Colonic mucosa (tissue), 4 donors: ENCODE data around the gene MIPEP. TPM values are rescaled to one million over a fixed set of nuclear protein-coding genes. Genes with fewer than 3 reads are reported as not detected.

Experiments
- DNase-seq: peaks from one replicate; pipeline ENCODE4 v3.0.0-alpha.2; 2020
- H3K27ac ChIP-seq: fragments of 200-600 bp; one replicate; pipeline ENCODE4 v1.8.0; 2021
- H3K27me3 ChIP-seq: fragments of 200-600 bp; one replicate; pipeline ENCODE4 v1.8.0; 2021
- H3K36me3 ChIP-seq: fragments of 200-600 bp; one replicate; pipeline ENCODE4 v1.8.0; 2021
- H3K4me1 ChIP-seq: fragments of 200-600 bp; one replicate; pipeline ENCODE4 v1.8.0; 2021; ENCODE audit warnings: mild to moderate bottlenecking
- H3K4me3 ChIP-seq: fragments of 200-600 bp; one replicate; pipeline ENCODE4 v1.8.0; 2021
- H3K9ac ChIP-seq, 2 donors: one replicate each; pipeline ENCODE4 v1.7.0; 2013; ENCODE audit warnings: control low read depth in 2 of 2, low read depth in 2 of 2, low read length in 2 of 2
- H3K9me3 ChIP-seq: fragments of 200-600 bp; one replicate; pipeline ENCODE4 v1.8.0; 2021
- intact Hi-C: fragments of 100-400 bp; cut with DNase I; formaldehyde crosslinking; loops from one replicate; pipeline ENCODE4 v1.14.1; 2022
- total RNA-seq, 2 donors: library from RNA; stranded (reverse); fragmentation: NEBNext Ultra II Directional in 1 of 2; extraction: Animal tissue kit (Norgen Biotek cat#: 25700) in 1 of 2; gene quantifications; one replicate each; pipeline ENCODE4 v1.2.1, GENCODE V29; 2021
- TF ChIP-seq, protein P1 (sequence below): fragments of 200-600 bp; IDR thresholded peaks from one replicate; pipeline ENCODE4 v1.8.0; 2022; ENCODE audit warnings: antibody characterized with exemption, mild to moderate bottlenecking
- donor health status: healthy.
- donor health status: DM: no; HTN: no; CAD: no.
- donor health status: DM: no; HTN: no; CAD: no.

MIPEP gene
- total RNA-seq, 2 donors from 2014 or later = 25.9 to 33.0 TPM

DNA sequence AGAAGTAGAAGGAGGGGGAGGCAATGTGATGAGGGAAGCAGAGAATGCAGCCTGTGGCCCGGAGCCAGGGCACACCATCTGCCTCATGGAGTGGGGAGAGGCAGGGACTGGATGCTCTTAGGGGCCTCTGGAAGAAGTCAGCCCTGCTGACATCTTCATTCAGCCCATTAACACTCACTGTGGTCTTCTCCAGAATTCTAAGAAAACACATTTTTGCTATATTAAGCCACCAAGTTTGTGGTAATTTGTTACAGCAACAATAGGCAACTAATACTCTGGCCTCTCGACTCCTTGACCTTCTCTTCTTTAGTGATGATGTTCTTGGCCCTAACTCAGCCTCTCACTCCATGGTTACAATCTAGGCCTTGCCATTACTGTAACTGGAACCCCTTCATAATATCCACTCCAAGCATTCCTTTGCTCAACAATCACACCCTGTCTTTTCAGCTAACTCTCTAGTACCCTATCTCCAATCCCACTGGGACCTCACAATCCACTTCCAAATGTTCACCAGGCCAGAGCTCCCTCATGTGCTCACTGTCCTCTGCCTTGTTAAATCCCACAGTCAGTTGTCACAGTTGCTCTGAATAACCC, 98.5 kb downstream of the MIPEP start:
- H3K36me3 ChIP-seq = no peaks in the 10 kb centered on the region
- H3K27me3 ChIP-seq = no peaks in the 10 kb centered on the region
- H3K27ac ChIP-seq = no peak overlapping the region
- DNase-seq = no peak
- no peak overlapping the region for H3K4me3 ChIP-seq
- no peaks in the 10 kb centered on the region for H3K4me1 ChIP-seq
- H3K9me3 ChIP-seq = no peaks in the 10 kb centered on the region
- H3K9ac ChIP-seq = no peak overlapping the region
- intact Hi-C loops = no loop called here
- TF ChIP-seq, protein P1, sequence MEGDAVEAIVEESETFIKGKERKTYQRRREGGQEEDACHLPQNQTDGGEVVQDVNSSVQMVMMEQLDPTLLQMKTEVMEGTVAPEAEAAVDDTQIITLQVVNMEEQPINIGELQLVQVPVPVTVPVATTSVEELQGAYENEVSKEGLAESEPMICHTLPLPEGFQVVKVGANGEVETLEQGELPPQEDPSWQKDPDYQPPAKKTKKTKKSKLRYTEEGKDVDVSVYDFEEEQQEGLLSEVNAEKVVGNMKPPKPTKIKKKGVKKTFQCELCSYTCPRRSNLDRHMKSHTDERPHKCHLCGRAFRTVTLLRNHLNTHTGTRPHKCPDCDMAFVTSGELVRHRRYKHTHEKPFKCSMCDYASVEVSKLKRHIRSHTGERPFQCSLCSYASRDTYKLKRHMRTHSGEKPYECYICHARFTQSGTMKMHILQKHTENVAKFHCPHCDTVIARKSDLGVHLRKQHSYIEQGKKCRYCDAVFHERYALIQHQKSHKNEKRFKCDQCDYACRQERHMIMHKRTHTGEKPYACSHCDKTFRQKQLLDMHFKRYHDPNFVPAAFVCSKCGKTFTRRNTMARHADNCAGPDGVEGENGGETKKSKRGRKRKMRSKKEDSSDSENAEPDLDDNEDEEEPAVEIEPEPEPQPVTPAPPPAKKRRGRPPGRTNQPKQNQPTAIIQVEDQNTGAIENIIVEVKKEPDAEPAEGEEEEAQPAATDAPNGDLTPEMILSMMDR = no peak

DNA sequence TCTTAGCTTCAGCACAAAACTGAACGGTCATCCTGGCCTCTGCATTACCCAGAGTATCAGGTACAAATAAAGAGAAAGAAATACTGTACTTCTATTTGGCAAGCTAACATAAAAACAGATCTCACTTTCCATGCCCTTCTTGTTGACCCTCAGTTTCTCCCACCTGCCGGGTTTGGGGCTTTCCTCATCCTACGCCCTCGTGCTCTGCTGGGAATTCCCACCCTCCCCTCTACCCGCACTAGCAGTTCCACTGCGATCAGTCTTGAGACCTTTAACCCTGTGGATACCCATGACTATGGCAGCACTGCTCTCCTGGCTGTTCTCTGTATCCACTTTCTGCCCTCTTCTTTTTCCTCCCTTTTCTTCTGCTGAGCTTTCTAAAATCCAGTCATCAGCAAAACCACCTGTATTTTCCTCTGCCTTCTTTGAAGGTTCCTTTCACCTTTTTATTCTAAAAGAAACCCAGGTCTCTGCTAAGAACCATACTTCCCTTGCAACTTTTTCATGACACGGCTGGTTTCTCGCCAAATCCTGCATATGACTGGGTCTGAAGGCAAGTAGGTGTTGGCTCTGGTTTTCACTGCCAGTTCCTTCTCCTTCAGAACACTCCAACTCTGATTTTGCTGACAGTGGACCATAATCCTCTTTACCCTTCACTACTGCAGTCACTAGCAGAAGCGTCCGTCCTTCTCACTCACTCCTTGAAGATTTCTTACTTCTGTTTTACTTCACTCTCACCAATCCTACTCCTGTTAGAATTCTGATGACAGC, 99.4 kb downstream of the MIPEP start:
- Histone ChIP-seq H3K4me3 (no peak overlapping the region), H3K4me1 (no peaks in the 10 kb centered on the region), H3K36me3 (no peaks in the 10 kb centered on the region), H3K9ac (no peak overlapping the region), H3K27me3 (no peaks in the 10 kb centered on the region), H3K27ac (no peak overlapping the region), H3K9me3 (no peaks in the 10 kb centered on the region)
- TF ChIP-seq, protein P1 = no peak
- intact Hi-C loops = no loop called here
- DNase-seq = no peak

- Histone ChIP-seq H3K27me3 (no peaks in the 10 kb centered on the region), H3K27ac (no peak overlapping the region), H3K4me1 (no peaks in the 10 kb centered on the region), H3K9ac (no peak overlapping the region), H3K4me3 (no peak overlapping the region), H3K36me3 (no peaks in the 10 kb centered on the region), H3K9me3 (no peaks in the 10 kb centered on the region)
- intact Hi-C loops = no loop called here
- TF ChIP-seq, protein P1 = no peak
- no peak for DNase-seq
These were observed 100.7 kb downstream of the MIPEP start for GRCh38 chr13:23788459-23788858.

- intact Hi-C loops = no loop called here
- no peak overlapping the region for H3K4me3 ChIP-seq
- TF ChIP-seq, protein P1 = no peak
- H3K9me3 ChIP-seq = no peaks in the 10 kb centered on the region
- no peak overlapping the region for H3K27ac ChIP-seq
- no peak for DNase-seq
- no peaks in the 10 kb centered on the region for H3K36me3 ChIP-seq
- no peak overlapping the region for H3K9ac ChIP-seq
- H3K27me3 ChIP-seq = no peaks in the 10 kb centered on the region
- H3K4me1 ChIP-seq = no peaks in the 10 kb centered on the region
These were observed 101.7 kb downstream of the MIPEP start for GRCh38 chr13:23787464-23787863.

- H3K4me1 ChIP-seq = no peaks in the 10 kb centered on the region
- intact Hi-C loops = no loop called here
- no peaks in the 10 kb centered on the region for H3K27me3 ChIP-seq
- no peaks in the 10 kb centered on the region for H3K9me3 ChIP-seq
- H3K36me3 ChIP-seq = no peaks in the 10 kb centered on the region
- no peak overlapping the region for H3K4me3 ChIP-seq
- no peak overlapping the region for H3K27ac ChIP-seq
- H3K9ac ChIP-seq = no peak overlapping the region
- DNase-seq = no peak
- TF ChIP-seq, protein P1 = no peak
These were observed 102.6 kb downstream of the MIPEP start for GRCh38 chr13:23786607-23787006.
